IMR-90 (cell line): ENCODE data around the gene HSD17B7. TPM values are rescaled to one million over a fixed set of nuclear protein-coding genes. Genes with fewer than 3 reads are reported as not detected.

ENCODE experiments used
- ATAC-seq: fragments of 200-7000 bp; cut with Tn5 transposase; 2 replicates; pipeline ENCODE4 v1.9.1; 2020; ENCODE audit warnings: low read depth, mild to moderate bottlenecking, moderate library complexity
- BruUV-seq: library from RNA; stranded (reverse); fragments of 400-500 nt; replicated peaks from 2 replicates; lab custom pipeline; 2021; lab: Mats Ljungman, UMichigan
- CTCF ChIA-PET: fragments of 300-600 bp; formaldehyde crosslinking; extraction: SDS; loops from one replicate; lab custom pipeline; 2021; ENCODE audit warnings: antibody characterized with exemption; lab: Yijun Ruan, JAX
- POLR2A ChIA-PET: fragments of 300-600 bp; sonication (Branson Sonifier 250); formaldehyde crosslinking; loops from one replicate; lab custom pipeline; 2022; ENCODE audit warnings: antibody characterized with exemption; ENCODE audit not compliant: unreplicated experiment; lab: Charles Lee
- DNase-seq: peaks from one replicate; pipeline ENCODE4 v3.0.0; 2013
- H2AFZ ChIP-seq: replicated peaks from 2 replicates; pipeline ENCODE3; 2013; ENCODE audit warnings: low read length, mild to moderate bottlenecking; ENCODE audit not compliant: poor library complexity
- H2AK5ac ChIP-seq: 2 replicates; pipeline ENCODE4 v1.6.1; 2013; ENCODE audit warnings: low read depth, low read length, inconsistent platforms
- H2AK9ac ChIP-seq: replicated peaks from 2 replicates; pipeline ENCODE3; 2013; ENCODE audit warnings: mild to moderate bottlenecking, low read depth, low read length, moderate library complexity; ENCODE audit not compliant: poor library complexity
- H2BK120ac ChIP-seq: 2 replicates; pipeline ENCODE4 v1.6.1; 2013; ENCODE audit warnings: low read depth, low read length, inconsistent platforms
- H2BK15ac ChIP-seq: 3 replicates; pipeline ENCODE4 v1.6.1; 2013; ENCODE audit warnings: low read depth, low read length, inconsistent platforms
- H2BK20ac ChIP-seq: 2 replicates; pipeline ENCODE4 v1.6.1; 2013; ENCODE audit warnings: low read depth, mild to moderate bottlenecking, inconsistent platforms, low read length, moderate library complexity
- H2BK5ac ChIP-seq: 2 replicates; pipeline ENCODE4 v1.6.1; 2013; ENCODE audit warnings: mild to moderate bottlenecking, low read depth, low read length, inconsistent platforms; ENCODE audit not compliant: poor library complexity, severe bottlenecking
- H3K14ac ChIP-seq: replicated peaks from 2 replicates; pipeline ENCODE4 v1.6.1; 2013; ENCODE audit warnings: low read depth, low read length, inconsistent platforms
- H3K18ac ChIP-seq: 2 replicates; pipeline ENCODE4 v1.6.1; 2013; ENCODE audit warnings: low read depth, low read length, control low read depth
- H3K23ac ChIP-seq: 2 replicates; pipeline ENCODE4 v1.6.1; 2013; ENCODE audit warnings: low read depth, low read length, inconsistent platforms
- H3K27ac ChIP-seq: 2 replicates; pipeline ENCODE4 v1.5.1; 2013; ENCODE audit warnings: mild to moderate bottlenecking, control low read depth, low read length; ENCODE audit not compliant: insufficient read depth
- H3K27me3 ChIP-seq: 2 replicates; pipeline ENCODE4 v1.6.1; 2013; ENCODE audit warnings: low read length; ENCODE audit not compliant: control insufficient read depth, insufficient read depth
- H3K36me3 ChIP-seq: 2 replicates; pipeline ENCODE4 v1.6.1; 2013; ENCODE audit warnings: low read length, mixed read lengths; ENCODE audit not compliant: control insufficient read depth, insufficient read depth
- H3K4ac ChIP-seq: 2 replicates; pipeline ENCODE4 v1.6.1; 2013; ENCODE audit warnings: low read depth, low read length, inconsistent platforms
- H3K4me1 ChIP-seq: 2 replicates; pipeline ENCODE4 v1.6.1; 2013; ENCODE audit warnings: low read length, mixed read lengths; ENCODE audit not compliant: control insufficient read depth, insufficient read depth
- H3K4me2 ChIP-seq: 2 replicates; pipeline ENCODE4 v1.6.1; 2013; ENCODE audit warnings: low read depth, mild to moderate bottlenecking, control low read depth, low read length, moderate library complexity
- H3K4me3 ChIP-seq: 2 replicates; pipeline ENCODE4 v1.5.1; 2013; ENCODE audit warnings: low read depth, mild to moderate bottlenecking, control low read depth, low read length, moderate library complexity; ENCODE audit not compliant: insufficient read depth
- H3K56ac ChIP-seq: 2 replicates; pipeline ENCODE4 v1.6.1; 2013; ENCODE audit warnings: low read length, inconsistent platforms; ENCODE audit not compliant: insufficient read depth; ENCODE audit errors: extremely low read depth
- H3K79me1 ChIP-seq, 2 experiments: 2 replicates each; pipeline ENCODE4 v1.6.1; 2013; ENCODE audit warnings: low read length in 2 of 2, inconsistent platforms in 1 of 2, low read depth in 1 of 2
- H3K9ac ChIP-seq: 2 replicates; pipeline ENCODE4 v1.6.1; 2013; ENCODE audit warnings: low read depth, low read length, control low read depth
- H3K9me1 ChIP-seq: 2 replicates; pipeline ENCODE4 v1.6.1; 2013; ENCODE audit warnings: low read length, inconsistent platforms; ENCODE audit not compliant: insufficient read depth
- H3K9me3 ChIP-seq: 2 replicates; pipeline ENCODE4 v1.6.1; 2013; ENCODE audit warnings: low read length; ENCODE audit not compliant: control insufficient read depth, insufficient read depth
- H4K20me1 ChIP-seq: 2 replicates; pipeline ENCODE4 v1.6.1; 2013; ENCODE audit warnings: low read length, inconsistent platforms; ENCODE audit not compliant: insufficient read depth
- H4K5ac ChIP-seq: 2 replicates; pipeline ENCODE4 v1.6.1; 2013; ENCODE audit warnings: mild to moderate bottlenecking, low read depth, low read length, control low read depth
- H4K8ac ChIP-seq, 2 experiments: 2 replicates each; pipeline ENCODE4 v1.6.1; 2013; ENCODE audit warnings: low read depth in 2 of 2, low read length in 2 of 2, control low read depth in 1 of 2, inconsistent platforms in 1 of 2
- H4K91ac ChIP-seq: 2 replicates; pipeline ENCODE4 v1.6.1; 2013; ENCODE audit warnings: low read depth, low read length, inconsistent platforms; ENCODE audit not compliant: insufficient read depth
- BHLHE40 ChIP-seq: fragments of 150-350 bp; IDR thresholded peaks from 2 replicates; pipeline ENCODE4 v1.6.1; 2016; ENCODE audit warnings: mild to moderate bottlenecking, low read depth, low read length
- CEBPB ChIP-seq: IDR thresholded peaks from 2 replicates; pipeline ENCODE4 v1.6.1; 2012; ENCODE audit warnings: low read depth, low read length, improper control_type of control experiment
- ELK1 ChIP-seq: fragments of 150-350 bp; IDR thresholded peaks from 2 replicates; pipeline ENCODE4 v1.6.1; 2016; ENCODE audit warnings: low read depth, mild to moderate bottlenecking, low read length, moderate library complexity, borderline replicate concordance
- MAFK ChIP-seq: IDR thresholded peaks from 2 replicates; pipeline ENCODE4 v1.6.1; 2012; ENCODE audit warnings: low read depth, low read length, improper control_type of control experiment
- NFE2L2 ChIP-seq: fragments of 150-350 bp; IDR thresholded peaks from 2 replicates; pipeline ENCODE4 v1.6.1; 2016; ENCODE audit warnings: low read depth, mild to moderate bottlenecking, low read length
- RCOR1 ChIP-seq: IDR thresholded peaks from 2 replicates; pipeline ENCODE4 v1.6.1; 2012; ENCODE audit warnings: mild to moderate bottlenecking, low read length, improper control_type of control experiment; ENCODE audit not compliant: insufficient replicate concordance
- SMC3 ChIP-seq: fragments of 150-350 bp; IDR thresholded peaks from 2 replicates; pipeline ENCODE4 v1.6.1; 2016; ENCODE audit warnings: low read depth, mild to moderate bottlenecking, antibody characterized with exemption, low read length, moderate library complexity
- WGBS, 2 experiments: methylation state at CpG; one replicate each; pipeline versions ENCODE4 v1.1.5 to v1.1.7; 2013; ENCODE audit warnings: missing lambda C conversion rate in 2 of 2; ENCODE audit not compliant: insufficient read length in 1 of 2; ENCODE audit errors: extremely low coverage in 2 of 2; 5-methylcytosine and 5-hydroxymethylcytosine counted together
- dilution Hi-C: fragments of 300-500 bp; cut with HindIII; formaldehyde crosslinking; loops from one replicate; pipeline ENCODE4 v1.14.3; 2018; ENCODE audit warnings: low sequenced_read_pairs; ENCODE audit not compliant: unreplicated experiment
- in situ Hi-C: fragments of 300-500 bp; cut with MboI; formaldehyde crosslinking; loops from 3 replicates; pipeline ENCODE4 v1.14.3; 2019; ENCODE audit warnings: low sequenced_read_pairs, inconsistent platforms, mixed read lengths
- intact Hi-C: fragments of 100-400 bp; cut with micrococcal nuclease; formaldehyde crosslinking; loops from 2 replicates; pipeline ENCODE4 v1.10.0; 2022
- polyA plus RNA-seq, 3 experiments: library from polyadenylated mRNA; depleted of rRNA; stranded (reverse); fragments of >200 nt; gene quantifications; 2 replicates each; pipeline ENCODE4 v1.2.3, GENCODE V29; 2012; ENCODE audit warnings: low replicate concordance in 1 of 3
- total RNA-seq: library from RNA; depleted of rRNA; stranded (reverse); fragments of >200 nt; gene quantifications from 2 replicates; pipeline ENCODE4 v1.2.3, GENCODE V29; 2012

Gene HSD17B7
- total and polyA plus RNA-seq, 2 of the 4 experiments (the other 2 are of a cell fraction): 10.6 to 17.7 TPM

GRCh38 chr1:162856260-162856659 is 65.8 kb downstream of the HSD17B7 start:
- in situ Hi-C loops: loop anchor here (5.0 kb wide), 1 partner anchor 321 kb away; no protein-coding TSS in a partner anchor
- no peak overlapping the region for H3K4me3 ChIP-seq

More at GRCh38 chr1:162856260-162856659, 65.8 kb downstream of the HSD17B7 start:
- H4K20me1 ChIP-seq: no peaks in the 10 kb centered on the region
- H3K27ac ChIP-seq: no peak overlapping the region
- no peak overlapping the region for H3K23ac ChIP-seq
- DNase-seq: peak; percentile 96
- H3K14ac ChIP-seq: no peak overlapping the region
- no peak overlapping the region for H3K56ac ChIP-seq
- H3K9me3 ChIP-seq: no peaks in the 10 kb centered on the region
- H3K9ac ChIP-seq: no peak overlapping the region
- no peaks in the 10 kb centered on the region for H3K79me1 ChIP-seq
- ChIA-PET POLR2A (no interaction called here), CTCF (interaction anchor here (0.6 kb wide), 1 partner anchor 505 kb away, joined by 4 read pairs; no protein-coding TSS in a partner anchor)
- 43% methylated on average over 1 of the region's 2 CpGs; no CpG with 5 or more reads in 1 of the 2 experiments for WGBS, 2 experiments
- BruUV-seq: no TSS peak
- peaks cover 4% of the 10 kb centered on the region; the same call in 1 of the 2 replicates for H3K4me1 ChIP-seq
- H2BK5ac ChIP-seq: peak overlapping the region; percentile 56
- H3K36me3 ChIP-seq: no peaks in the 10 kb centered on the region
- H4K5ac ChIP-seq: no peak overlapping the region
- H2AK9ac ChIP-seq: no peak overlapping the region
- no peak overlapping the region for H3K4ac ChIP-seq
- H2AFZ ChIP-seq: no peak overlapping the region
- intact Hi-C loops: no loop called here
- no peak overlapping the region for H4K91ac ChIP-seq
- H2BK15ac ChIP-seq: no peak overlapping the region
- TF ChIP-seq RCOR1 (peak; percentile 90), MAFK (peak; percentile 19; the same call in 1 of the 2 replicates), NFE2L2 (peak; percentile 39; the same call in 1 of the 2 replicates), ELK1 (no peak), BHLHE40 (peak; percentile 47; the same call in 1 of the 2 replicates), CEBPB (peak; percentile 66; the same call in 1 of the 2 replicates), SMC3 (no peak)
- no peak overlapping the region for H3K18ac ChIP-seq
- no peaks in the 10 kb centered on the region for H3K9me1 ChIP-seq
- dilution Hi-C loops: loop anchor here (25.0 kb wide), 2 partner anchors 206 to 456 kb away; partner anchors contain the start of genes NUF2 and RGS4
- H2AK5ac ChIP-seq: no peak overlapping the region
- H3K4me2 ChIP-seq: no peak overlapping the region
- no peaks in the 10 kb centered on the region for H3K27me3 ChIP-seq
- no peak overlapping the region for H4K8ac ChIP-seq
- no peak overlapping the region for H2BK20ac ChIP-seq
- H2BK120ac ChIP-seq: no peak overlapping the region
- peak; percentile 53 for ATAC-seq
